Melanocyte of skin (primary cell): ENCODE results near the gene F11R. TPM values are rescaled to one million over a fixed set of nuclear protein-coding genes. Genes with fewer than 3 reads are reported as not detected.

ENCODE experiments used
- small RNA-seq, 2 donors: library from RNA; depleted of rRNA; stranded (forward); fragments of <200 nt; gene quantifications; one replicate each; pipeline ENCODE3, GENCODE V24; 2012
- total RNA-seq, 2 donors: library from RNA; depleted of rRNA; stranded (reverse); fragments of >200 nt; gene quantifications; 2 replicates each; pipeline ENCODE4 v1.2.3, GENCODE V29; 2012

Gene F11R
- total RNA-seq: 10 to 100 TPM; 13.4 to 47.0 TPM

DNA sequence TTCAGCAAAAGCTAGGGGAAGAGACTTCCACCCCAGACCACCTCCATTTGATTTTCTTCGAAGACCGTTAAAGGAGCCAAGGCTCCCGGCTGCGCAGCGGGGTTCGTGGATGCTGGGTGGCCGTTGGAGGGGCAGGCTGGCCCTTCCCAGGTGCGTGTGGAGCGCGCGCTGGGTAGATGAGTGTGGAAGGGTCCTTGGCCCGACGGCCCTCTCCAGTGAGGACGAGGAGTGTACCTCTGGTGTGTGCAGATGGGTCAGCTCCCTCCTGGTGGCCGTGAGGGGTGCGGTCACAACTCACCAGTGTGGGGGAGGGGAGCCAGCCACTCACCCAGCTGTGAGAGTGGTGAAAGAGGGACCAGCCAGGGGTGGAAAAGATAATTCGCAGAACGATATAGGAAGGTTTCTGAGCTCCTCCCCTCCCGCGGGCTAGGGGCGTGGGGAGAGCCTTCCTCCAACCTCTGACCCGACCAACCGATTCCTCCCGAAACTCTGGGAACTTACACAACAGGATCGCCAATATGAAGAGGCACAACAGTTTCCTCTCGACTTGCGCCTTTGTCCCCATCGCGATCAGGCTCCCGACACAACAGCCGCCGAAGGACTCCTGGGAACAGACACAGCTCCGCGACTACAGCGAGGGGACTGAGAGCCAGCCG lies at the start of gene F11R:
Gene F11R, minus strand, starts transcription at position 644 of the 656 bp plus-strand sequence. Its CDS starts 79 bp downstream, at position 565.

DNA sequence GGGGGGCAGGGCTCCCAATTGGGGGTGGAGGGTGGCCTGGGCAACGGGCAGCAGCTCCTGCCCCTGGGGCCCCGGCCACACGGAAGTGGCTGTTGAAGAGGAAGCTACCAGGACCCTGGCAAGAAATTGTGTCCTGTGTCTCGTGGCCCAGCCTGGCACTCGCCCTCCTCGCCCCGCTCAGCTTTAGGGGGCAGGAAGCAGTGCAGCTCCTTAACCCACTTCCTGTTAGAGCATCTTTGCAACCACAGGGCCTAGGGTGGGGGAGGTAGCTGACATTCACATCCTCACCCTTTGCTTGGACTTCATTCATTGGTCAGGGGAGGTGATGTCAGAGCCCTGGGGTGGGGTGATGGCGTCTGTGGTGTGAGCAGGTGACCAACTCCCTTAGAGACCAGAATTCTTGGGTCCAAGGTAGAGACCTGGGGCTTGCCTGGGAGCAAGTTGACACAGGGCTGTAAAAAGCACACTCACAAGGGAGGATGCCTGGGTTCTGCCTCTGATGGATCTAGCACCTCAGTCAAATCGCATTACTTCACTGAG lies 48.8 kb upstream of the F11R start, which contains the start of gene ARHGAP30:
Gene ARHGAP30, minus strand, starts transcription at position 161 of the 540 bp plus-strand sequence. CDS start 267 bp downstream, outside the sequence.

DNA sequence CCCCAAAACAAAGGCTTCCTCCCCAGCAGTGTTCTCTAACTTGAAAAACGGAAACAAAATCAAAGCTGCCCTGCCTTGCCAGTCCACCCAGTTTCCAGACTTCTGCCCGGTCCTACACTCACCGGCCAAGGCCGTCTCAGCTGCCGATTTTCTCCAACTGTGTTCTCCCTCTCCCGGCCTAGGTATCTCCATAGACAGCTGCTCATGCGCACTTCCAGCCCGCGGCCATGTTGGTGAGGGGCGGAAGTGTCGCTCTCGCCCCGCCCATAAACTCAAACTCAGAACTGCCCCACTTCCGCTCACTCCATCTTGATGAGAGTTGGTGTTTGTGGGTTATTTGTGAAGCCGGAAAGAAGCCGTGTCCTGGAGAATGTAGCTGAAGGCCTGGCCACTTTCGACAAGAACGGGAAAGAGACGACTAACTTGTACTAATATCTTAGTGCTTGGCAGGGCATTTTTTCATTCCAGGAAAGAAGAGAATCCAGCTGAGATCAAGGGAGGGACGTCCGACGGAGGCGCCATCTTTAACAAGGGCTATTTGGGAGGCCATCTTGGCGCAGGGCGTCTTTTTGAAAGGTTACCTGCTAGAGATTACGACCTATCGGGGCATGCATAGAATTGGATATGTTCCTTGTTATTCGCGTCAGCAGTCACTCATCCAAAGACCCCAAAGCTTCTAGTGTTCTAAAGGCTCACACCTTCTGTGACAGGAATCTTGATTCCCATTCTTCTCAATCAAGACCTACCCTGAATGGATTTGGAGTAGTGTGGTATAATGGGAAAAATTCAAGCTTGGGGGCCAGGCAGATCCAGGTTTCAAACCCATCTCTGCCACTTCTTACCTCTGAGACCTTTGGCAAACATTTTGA lies 25.0 kb upstream of the F11R start, which contains the start of gene USF1:
Gene USF1, minus strand, starts transcription at position 242 of the 869 bp plus-strand sequence. CDS start 2,702 bp downstream, outside the sequence.

DNA sequence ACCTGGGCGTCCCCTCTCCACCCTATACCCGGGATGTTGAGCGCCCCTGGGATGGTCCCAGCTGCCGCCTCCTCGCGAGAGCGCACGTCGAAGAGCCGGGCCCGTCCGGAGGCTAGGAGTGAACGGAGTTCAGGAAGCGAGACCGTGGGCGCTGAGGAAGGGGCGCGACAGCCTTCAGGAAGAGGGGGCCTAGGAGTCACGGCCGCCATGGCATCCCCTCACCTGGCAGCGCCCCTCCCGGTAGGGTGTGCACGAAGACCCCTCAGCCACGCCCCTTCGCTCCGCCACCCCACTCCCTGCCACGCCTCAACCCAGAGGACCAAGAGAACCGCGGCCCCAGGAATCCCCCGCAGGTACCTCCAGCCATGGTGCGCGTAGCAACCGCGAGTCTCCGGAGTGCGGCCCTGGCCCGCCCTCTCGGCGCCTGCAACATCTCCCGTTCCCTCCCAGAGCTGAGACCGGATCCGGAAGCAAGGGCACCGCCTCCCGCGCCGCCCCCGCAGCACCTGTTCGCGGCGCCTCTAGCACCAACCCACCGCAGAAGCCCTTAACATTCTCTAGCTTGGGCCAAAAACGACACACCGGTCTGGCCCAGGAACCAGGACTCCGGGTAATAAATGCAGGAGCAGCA lies 17.7 kb upstream of the F11R start, which contains the start of gene TSTD1:
Gene TSTD1, minus strand, starts transcription at position 442 of the 631 bp plus-strand sequence. Its CDS starts 75 bp downstream, at position 367.

DNA sequence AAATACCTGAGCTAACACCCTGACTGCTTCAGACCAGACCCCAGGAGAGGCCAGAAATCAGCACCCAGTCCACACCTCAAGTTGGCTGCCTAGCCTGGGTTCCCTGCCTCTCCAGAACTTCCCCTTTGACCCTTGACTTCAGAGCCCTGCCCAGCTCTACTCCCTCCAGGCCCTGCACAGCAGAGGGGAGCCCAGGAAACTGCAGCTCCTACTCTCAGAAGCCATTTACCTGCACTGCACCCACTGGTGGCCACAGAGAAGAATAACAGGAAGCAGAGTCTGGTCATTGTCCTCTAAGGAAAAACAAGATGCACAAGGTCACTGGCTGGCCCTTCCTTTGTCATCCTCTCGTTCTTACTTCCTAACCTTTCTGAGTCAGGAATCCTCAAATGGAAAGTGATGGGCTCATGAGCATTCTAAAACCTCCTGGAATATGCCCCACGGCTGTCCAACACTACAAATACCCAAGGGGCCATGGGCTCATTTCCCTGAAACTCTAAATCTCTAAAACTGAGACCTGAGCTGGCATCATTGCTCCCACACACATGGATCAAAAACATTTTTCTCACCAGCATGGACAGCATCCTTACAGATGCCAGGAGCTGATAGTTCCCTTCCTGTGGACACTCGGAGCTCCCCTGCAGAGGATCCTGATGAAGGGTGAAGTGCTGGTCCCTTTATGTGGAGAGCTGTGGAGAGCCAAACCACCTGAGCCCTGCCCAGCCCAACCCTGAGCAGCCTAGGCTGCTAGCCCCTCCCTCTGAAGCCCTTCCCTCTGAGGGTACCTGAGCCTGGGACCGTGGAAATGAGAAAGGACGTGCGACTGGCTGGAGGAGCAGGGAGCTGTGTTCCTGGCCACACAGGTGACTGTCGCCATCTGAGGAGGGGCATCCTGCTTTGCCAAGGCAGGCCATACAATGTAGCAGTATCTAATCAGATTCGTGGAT lies 66.5 kb downstream of the F11R start, which contains the start of gene ITLN2:
Gene ITLN2, minus strand, starts transcription at position 652 of the 947 bp plus-strand sequence. Its CDS starts 68 bp downstream, at position 584.

Small RNA genes within 50 kb of the gene (small RNA-seq; reads per million reads assigned to genes)
- gene AL591806.2: 0 reads per million in 2 donors

Other genes starting within 250 kb of the F11R start
- not detected for gene LY9, start 225.0 kb downstream of the F11R start, total RNA-seq
- under 1 TPM in 1 of 2 donors, not detected in 1; 0.33 TPM for gene CD244, start 158.3 kb downstream of the F11R start, total RNA-seq
- gene ITLN1, start 136.0 kb downstream of the F11R start, total RNA-seq: not detected
- not detected for gene ITLN2, start 66.3 kb downstream of the F11R start, total RNA-seq
- 1 to 10 TPM; 2.7 to 6.9 TPM for gene TSTD1, start 17.8 kb upstream of the F11R start, total RNA-seq
- 10 to 100 TPM; 75.0 to 92.9 TPM for gene USF1, start 24.8 kb upstream of the F11R start, total RNA-seq
- under 1 TPM in 1 of 2 donors, not detected in 1; under 0.01 TPM for gene ARHGAP30, start 48.7 kb upstream of the F11R start, total RNA-seq
- gene NECTIN4, start 68.4 kb upstream of the F11R start, total RNA-seq: under 1 TPM in 1 of 2 donors, not detected in 1; 0.69 TPM
- 1 to 10 TPM in 1 of 2 donors, under 1 TPM in 1; under 0.01 to 1.7 TPM for gene KLHDC9, start 77.2 kb upstream of the F11R start, total RNA-seq
- 10 to 100 TPM; 24.4 to 38.0 TPM for gene PFDN2, start 96.9 kb upstream of the F11R start, total RNA-seq
- 10 to 100 TPM; 29.9 to 30.3 TPM for gene NIT1, start 97.0 kb upstream of the F11R start, total RNA-seq
- gene DEDD, start 111.5 kb upstream of the F11R start, total RNA-seq: 10 to 100 TPM; 28.6 to 40.0 TPM
- 10 to 100 TPM; 59.2 to 63.9 TPM for gene UFC1, start 132.8 kb upstream of the F11R start, total RNA-seq
- gene USP21, start 138.3 kb upstream of the F11R start, total RNA-seq: 10 to 100 TPM in 1 of 2 donors, 1 to 10 TPM in 1; 9.0 to 12.0 TPM
- gene PPOX, start 145.3 kb upstream of the F11R start, total RNA-seq: 10 to 100 TPM; 11.4 to 14.7 TPM
- 10 to 100 TPM; 27.3 to 29.9 TPM for gene B4GALT3, start 156.4 kb upstream of the F11R start, total RNA-seq
- gene ADAMTS4, start 177.9 kb upstream of the F11R start, total RNA-seq: 10 to 100 TPM in 1 of 2 donors, 1 to 10 TPM in 1; 4.0 to 18.6 TPM
- gene NDUFS2, start 181.2 kb upstream of the F11R start, total RNA-seq: 100 to 1,000 TPM; 137 to 170 TPM
- under 1 TPM; 0.34 to 0.67 TPM for gene FCER1G, start 194.1 kb upstream of the F11R start, total RNA-seq
- not detected for gene APOA2, start 202.5 kb upstream of the F11R start, total RNA-seq
- 10 to 100 TPM; 17.9 to 20.0 TPM for gene TOMM40L, start 204.9 kb upstream of the F11R start, total RNA-seq
- not detected for gene NR1I3, start 217.1 kb upstream of the F11R start, total RNA-seq
- under 1 TPM; under 0.01 TPM for gene PCP4L1, start 237.6 kb upstream of the F11R start, total RNA-seq